SKM-1 treated with dmso at 0.1 percent for 144 hours (cell line): Measurements from ENCODE around the gene OR6C70.
"Not testable (repeated sequence)": the region's sequence is repeated elsewhere in the genome, so short reads cannot be mapped to it uniquely, and the experiment has no call there.

Experiments
- DNase-seq: peaks from one replicate; lab custom pipeline; 2025; ENCODE audit not compliant: unreplicated experiment; lab: John Stamatoyannopoulos, UW

The OR6C70 gene

DNA sequence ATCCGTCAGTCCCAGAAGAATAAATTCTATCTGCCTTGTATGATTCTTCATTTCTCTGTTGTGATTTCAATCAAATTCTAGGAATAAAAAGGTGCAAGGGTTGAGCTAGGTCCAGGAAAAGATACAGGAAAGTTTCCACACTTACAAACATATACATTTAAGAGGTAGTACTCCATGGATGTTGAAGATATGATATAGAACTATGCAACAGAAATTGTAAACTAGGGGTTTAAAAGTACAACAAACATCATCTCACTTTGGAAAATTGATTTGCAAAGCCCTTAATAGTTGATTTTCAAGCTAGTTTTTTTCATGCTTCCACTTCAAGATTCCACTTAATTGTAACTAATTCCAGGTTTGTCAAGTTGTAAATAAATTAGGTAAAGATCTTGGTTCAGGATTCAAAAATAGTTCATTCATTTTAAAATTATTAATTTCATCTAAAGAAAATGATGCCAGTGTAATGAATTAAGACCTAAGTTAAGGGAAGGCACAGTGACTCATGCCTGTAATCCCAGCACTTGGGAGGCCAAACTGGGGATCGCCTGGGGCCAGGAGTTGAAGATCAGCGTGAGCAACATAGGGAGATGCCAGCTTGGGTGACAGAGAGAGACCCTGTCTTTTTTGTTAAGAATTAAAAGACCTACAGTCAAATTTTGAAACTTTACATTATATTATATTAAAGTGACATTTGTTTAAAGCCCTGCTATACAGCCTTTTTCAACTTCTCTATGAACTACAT, at the start of gene OR6C70:
TSS of gene OR6C70 (minus strand) at position 51 of the 742 bp plus-strand sequence. CDS start at position 51, 0 bp downstream.
- DNase-seq = no peak

DNA sequence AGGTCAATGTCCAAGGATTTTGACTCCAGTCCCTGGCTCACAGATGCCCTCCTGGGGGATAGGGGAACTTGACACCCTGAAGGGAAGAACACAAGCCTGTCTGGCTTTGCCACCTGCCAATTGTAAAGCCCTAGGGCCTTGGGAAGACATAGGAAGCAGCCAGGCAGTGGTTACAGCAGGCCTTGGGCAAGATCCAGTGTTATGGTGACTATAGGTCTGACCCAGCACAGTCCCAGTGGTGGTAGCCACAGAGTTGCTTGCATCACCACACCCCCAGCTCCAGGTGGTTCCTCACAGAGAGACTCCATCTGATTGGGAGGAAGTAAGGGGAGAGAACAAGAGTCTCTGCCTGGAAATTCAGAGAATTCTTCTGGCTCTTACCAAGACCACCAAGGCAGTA, 46.5 kb upstream of the OR6C70 start:
- no peak for DNase-seq

DNA sequence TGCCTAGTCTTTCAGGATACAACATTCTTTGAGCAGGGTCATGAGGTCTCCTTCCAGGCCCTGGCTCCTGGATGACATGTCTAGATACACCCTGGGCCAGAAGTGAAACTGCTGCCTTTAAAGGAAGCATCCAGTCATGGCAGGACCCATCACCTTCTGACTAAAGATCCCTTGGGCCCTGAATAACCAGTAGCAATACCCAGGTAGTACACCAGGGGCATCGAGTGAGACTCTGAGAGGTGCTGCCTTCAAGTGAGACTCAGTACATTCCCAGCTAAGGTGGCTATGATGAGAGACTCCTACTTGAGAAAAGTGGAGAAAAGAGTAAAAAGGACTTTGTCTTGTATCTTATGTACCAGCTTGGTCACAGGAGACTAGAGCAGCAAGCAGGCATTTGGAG, 45.8 kb upstream of the OR6C70 start:
- no peak for DNase-seq

- no peak for DNase-seq
Measured at GRCh38 chr12:55501601-55502000, 31.7 kb upstream of the OR6C70 start.

- no peak for DNase-seq
Measured at GRCh38 chr12:55499810-55500252, 29.9 kb upstream of the OR6C70 start.

DNA sequence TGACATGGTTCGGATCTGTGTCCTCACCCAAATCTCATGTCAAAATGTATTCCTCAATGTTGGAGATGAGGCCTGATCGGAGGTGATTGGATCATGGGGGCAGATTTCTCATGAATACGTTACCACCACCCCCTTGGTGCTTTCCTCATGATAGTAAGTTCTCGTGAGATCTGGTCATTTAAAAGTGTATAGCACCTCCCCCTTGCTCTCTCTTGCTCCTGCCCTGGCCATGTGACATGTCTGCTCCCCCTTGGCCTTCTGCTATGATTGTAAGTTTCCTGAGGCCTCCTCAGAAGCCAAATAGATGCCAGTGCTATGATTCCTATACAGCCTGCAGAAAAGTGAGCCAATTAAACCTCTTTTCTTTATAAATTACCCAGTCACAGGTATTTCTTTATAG, 29.3 kb upstream of the OR6C70 start:
- no peak for DNase-seq

GRCh38 chr12:55495490-55495889, 25.6 kb upstream of the OR6C70 start:
- no peak for DNase-seq

DNA sequence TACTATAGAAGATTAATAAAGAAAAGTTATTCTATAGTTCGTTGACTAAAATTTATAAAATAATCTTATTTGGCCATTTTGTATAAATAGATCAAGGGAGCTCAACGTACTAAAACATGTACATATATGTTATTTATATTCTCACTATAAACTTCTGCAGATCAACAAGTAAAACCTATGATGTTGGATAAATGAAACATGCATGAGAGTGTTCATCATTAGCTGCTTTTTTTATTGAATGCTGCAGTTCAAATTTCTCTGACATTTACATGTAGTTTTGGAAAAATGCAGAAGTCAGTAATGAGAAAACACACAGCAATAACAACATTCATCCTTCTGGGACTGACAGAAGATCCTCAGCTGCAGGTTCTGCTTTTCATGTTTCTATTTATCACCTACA, 22.1 kb upstream of the OR6C70 start, which contains the start of gene OR6C68:
TSS of gene OR6C68 (plus strand) at position 301 of the 400 bp plus-strand sequence. CDS start at position 301, 0 bp downstream.
- DNase-seq = no peak

DNA sequence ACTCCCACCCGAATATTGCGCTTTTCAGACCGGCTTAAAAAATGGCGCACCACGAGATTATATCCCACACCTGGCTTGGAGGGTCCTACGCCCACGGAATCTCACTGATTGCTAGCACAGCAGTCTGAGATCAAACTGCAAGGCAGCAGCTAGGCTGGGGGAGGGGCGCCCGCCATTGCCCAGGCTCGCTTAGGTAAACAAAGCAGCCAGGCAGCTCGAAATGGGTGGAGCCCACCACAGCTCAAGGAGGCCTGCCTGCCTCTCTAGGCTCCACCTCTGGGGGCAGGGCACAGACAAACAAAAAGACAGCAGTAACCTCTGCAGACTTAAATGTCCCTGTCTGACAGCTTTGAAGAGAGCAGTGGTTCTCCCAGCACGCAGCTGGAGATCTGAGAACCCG, 14.3 kb upstream of the OR6C70 start:
- DNase-seq = not testable (repeated sequence)

DNA sequence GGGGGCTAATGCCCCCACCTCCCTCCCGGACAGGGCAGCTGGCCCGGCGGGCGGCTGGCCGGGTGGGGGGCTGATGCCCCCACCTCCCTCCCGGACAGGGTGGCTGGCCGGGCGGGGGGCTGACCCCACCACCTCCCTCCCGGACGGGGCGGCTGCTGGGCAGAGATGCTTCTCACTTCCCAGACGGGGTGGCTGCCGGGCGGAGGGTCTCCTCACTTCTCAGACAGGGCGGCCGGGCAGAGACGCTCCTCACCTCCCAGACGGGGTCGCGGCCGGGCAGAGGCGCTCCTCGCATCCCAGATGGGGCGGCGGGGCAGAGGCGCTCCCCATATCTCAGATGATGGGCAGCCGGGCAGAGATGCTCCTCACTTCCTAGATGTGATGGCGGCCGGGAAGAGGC, 9.2 kb upstream of the OR6C70 start:
- DNase-seq = not testable (repeated sequence)

- no peak for DNase-seq
Measured at GRCh38 chr12:55472264-55472663, 2.3 kb upstream of the OR6C70 start.

GRCh38 chr12:55469291-55469690, 647 bp downstream of the OR6C70 start:
- no peak for DNase-seq

- no peak for DNase-seq
Measured at GRCh38 chr12:55467836-55468235, 2.1 kb downstream of the OR6C70 start.

GRCh38 chr12:55464926-55465325, 5.0 kb downstream of the OR6C70 start:
- not testable (repeated sequence) for DNase-seq

DNA sequence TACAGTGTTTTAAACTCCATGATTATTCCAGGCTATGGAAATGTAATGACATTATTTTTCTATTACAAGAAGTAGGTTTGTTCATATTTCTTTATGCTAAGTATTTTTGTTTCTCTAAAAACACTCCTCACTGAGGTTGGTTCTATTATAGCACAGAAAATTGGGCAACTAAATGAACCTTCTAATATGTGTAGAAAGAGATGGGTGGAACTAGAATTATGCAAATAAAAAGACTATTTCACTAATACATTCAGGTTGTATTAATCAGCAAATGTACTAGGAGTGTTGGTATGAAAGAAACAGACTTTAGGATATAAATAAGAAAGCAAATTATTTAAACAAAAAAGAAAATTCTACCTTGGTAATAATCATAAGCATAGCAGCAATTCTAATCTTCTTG, 21.1 kb downstream of the OR6C70 start:
- no peak for DNase-seq

GRCh38 chr12:55446326-55446725, 23.6 kb downstream of the OR6C70 start:
- DNase-seq = no peak

- no peak for DNase-seq
Measured at GRCh38 chr12:55445357-55445756, 24.6 kb downstream of the OR6C70 start.

DNA sequence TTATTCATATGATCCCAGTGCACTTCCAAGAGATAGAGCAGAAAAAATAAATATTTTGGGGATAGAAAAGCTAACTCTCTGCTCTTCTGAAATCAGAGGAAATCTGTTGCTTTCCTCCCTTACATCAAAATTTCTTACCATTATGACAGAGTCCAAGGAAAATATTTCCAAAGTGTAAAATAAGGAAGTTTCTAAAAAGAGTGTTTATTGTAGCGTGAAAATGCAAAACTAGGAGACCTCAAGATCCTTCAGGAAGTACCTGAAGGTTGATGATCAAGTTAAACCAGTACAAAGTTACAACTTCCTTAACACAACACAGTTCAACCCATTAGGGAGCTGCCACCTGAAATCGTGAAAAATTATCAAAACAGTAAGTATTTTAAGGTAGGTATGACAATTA, 26.2 kb downstream of the OR6C70 start, which contains the start of gene OR6C2:
TSS of gene OR6C2 (plus strand) at position 301 of the 400 bp plus-strand sequence. CDS start 8,138 bp downstream, outside the sequence.
- no peak for DNase-seq

- DNase-seq = not testable (repeated sequence)
Measured at GRCh38 chr12:55441233-55441632, 28.7 kb downstream of the OR6C70 start.

DNA sequence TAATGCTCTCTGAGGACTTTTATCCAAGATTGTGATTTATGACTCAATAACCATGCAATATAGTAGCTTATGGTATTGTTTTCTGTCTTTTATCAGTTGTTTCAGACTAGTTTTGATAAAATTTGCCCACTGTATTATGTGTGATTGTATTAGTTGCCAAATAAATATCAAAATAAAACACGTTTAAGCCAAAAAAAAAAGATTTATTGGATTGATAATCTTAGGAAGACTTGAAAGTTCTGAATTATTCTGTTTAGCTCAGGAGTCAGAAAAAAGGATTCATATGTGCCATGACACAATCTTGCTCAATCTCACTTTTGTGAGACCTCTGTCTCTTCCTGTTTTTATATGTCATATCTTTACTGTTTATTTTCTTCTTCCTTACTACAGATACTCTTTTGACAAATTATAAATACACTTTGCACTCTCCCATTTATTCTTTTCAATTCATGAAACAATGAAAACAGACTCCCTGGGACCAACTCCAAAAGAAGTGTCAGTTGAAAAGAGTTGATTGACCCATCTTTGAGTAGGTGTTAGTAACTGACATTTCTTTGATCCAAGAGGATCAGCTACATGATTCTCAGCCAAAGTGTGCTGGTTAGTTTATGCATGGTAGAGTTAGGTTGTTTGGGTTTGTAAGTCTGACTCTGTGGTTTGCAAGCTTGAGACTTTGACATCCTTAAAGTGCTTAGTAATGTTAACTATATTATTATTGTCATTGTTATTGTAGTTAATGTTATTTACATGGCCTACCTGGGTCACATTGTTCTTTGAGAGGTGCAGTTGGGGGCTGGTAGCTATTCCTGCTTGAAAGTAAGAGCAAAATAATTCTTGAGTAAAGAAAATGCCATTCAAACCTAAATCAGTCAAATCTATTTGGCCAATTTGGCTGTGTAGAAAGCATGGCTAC, 41.4 kb downstream of the OR6C70 start:
- no peak for DNase-seq

GRCh38 chr12:55425954-55426353, 44.0 kb downstream of the OR6C70 start, which contains the start of gene OR6C76:
Gene OR6C76 (plus strand): TSS chr12:55426254. CDS start chr12:55426254, 0 bp downstream.
- no peak for DNase-seq
